Right renal cortex interstitium (tissue), 3 donors: ENCODE results near the gene ARMH3. TPM values are rescaled to one million over a fixed set of nuclear protein-coding genes. Genes with fewer than 3 reads are reported as not detected.

Source experiments
- DNase-seq, 3 donors: peaks; one replicate each; pipeline ENCODE4 v3.0.0-alpha.2; 2013; ENCODE audit warnings: low read depth in 3 of 3, low spot score in 2 of 3
- polyA plus RNA-seq, 3 donors: library from polyadenylated mRNA; unstranded; fragments of 120-200 nt; gene quantifications; one replicate each; pipeline ENCODE4 v1.2.1, GENCODE V29; 2013; ENCODE audit not compliant: insufficient read length in 3 of 3

ARMH3 gene
- polyA plus RNA-seq, 3 donors = 19.1 to 20.6 (median 20.1) TPM

GRCh38 chr10:101952191-101952590 is 103.8 kb downstream of the ARMH3 start:
- no peak for DNase-seq

- DNase-seq = no peak
Observed at GRCh38 chr10:101950213-101950612, 105.8 kb downstream of the ARMH3 start.

- no peak for DNase-seq
Observed at GRCh38 chr10:101941871-101942270, 114.1 kb downstream of the ARMH3 start.

- no peak for DNase-seq
Observed at GRCh38 chr10:101940916-101941315, 115.1 kb downstream of the ARMH3 start.

GRCh38 chr10:101939729-101940128 is 116.2 kb downstream of the ARMH3 start:
- no peak for DNase-seq

- no peak for DNase-seq
Observed at GRCh38 chr10:101939008-101939648, 116.8 kb downstream of the ARMH3 start.

GRCh38 chr10:101938305-101939007 is 117.5 kb downstream of the ARMH3 start:
- DNase-seq = no peak

- no peak for DNase-seq
Observed at GRCh38 chr10:101935431-101935830, 120.5 kb downstream of the ARMH3 start.

- DNase-seq = no peak
Observed at GRCh38 chr10:101934686-101935305, 121.2 kb downstream of the ARMH3 start.

GRCh38 chr10:101933976-101934375 is 122.0 kb downstream of the ARMH3 start:
- DNase-seq = no peak

GRCh38 chr10:101932183-101932582 is 123.8 kb downstream of the ARMH3 start:
- no peak for DNase-seq

GRCh38 chr10:101925027-101925426 is 130.9 kb downstream of the ARMH3 start:
- no peak for DNase-seq

- DNase-seq = no peak
Observed at GRCh38 chr10:101923256-101923655, 132.7 kb downstream of the ARMH3 start.

GRCh38 chr10:101922846-101923245 is 133.1 kb downstream of the ARMH3 start:
- no peak for DNase-seq

- no peak for DNase-seq
Observed at GRCh38 chr10:101920546-101920945, 135.4 kb downstream of the ARMH3 start.

- DNase-seq = no peak
Observed at GRCh38 chr10:101919026-101919770, 136.8 kb downstream of the ARMH3 start.

GRCh38 chr10:101912561-101913179 is 143.3 kb downstream of the ARMH3 start:
- no peak for DNase-seq

GRCh38 chr10:101906586-101907183 is 149.3 kb downstream of the ARMH3 start:
- no peak for DNase-seq

- no peak for DNase-seq
Observed at GRCh38 chr10:101905251-101905650, 150.7 kb downstream of the ARMH3 start.

- DNase-seq = no peak
Observed at GRCh38 chr10:101903827-101904550, 152.0 kb downstream of the ARMH3 start.
